ENCODE data around the gene ARSD. TPM values are rescaled to one million over a fixed set of nuclear protein-coding genes. Genes with fewer than 3 reads are reported as not detected.

ARSD gene
- total RNA-seq, result 14.1 and 18.4 TPM in 2 replicates

GRCh38 chrX:2928583-2929434, at the start of gene ARSD:
ARSD (minus strand) TSS chrX:2929339; CDS start chrX:2929275, 64 bp downstream.

Other genes starting within 250 kb of the ARSD start
- gene CD99, start 238.0 kb downstream of the ARSD start, total RNA-seq, result 349 and 379 TPM in 2 replicates
- 0.71 and 1.2 TPM in 2 replicates for gene XG, start 177.3 kb downstream of the ARSD start, total RNA-seq
- 2.1 and 8.1 TPM in 2 replicates for gene GYG2, start 100.4 kb downstream of the ARSD start, total RNA-seq
- not detected in 2 replicates for gene ARSH, start 77.2 kb upstream of the ARSD start, total RNA-seq
- gene ARSF, start 112.1 kb upstream of the ARSD start, total RNA-seq, result not detected in 2 replicates